ENCODE measurements around the gene SLC45A1.

DNA sequence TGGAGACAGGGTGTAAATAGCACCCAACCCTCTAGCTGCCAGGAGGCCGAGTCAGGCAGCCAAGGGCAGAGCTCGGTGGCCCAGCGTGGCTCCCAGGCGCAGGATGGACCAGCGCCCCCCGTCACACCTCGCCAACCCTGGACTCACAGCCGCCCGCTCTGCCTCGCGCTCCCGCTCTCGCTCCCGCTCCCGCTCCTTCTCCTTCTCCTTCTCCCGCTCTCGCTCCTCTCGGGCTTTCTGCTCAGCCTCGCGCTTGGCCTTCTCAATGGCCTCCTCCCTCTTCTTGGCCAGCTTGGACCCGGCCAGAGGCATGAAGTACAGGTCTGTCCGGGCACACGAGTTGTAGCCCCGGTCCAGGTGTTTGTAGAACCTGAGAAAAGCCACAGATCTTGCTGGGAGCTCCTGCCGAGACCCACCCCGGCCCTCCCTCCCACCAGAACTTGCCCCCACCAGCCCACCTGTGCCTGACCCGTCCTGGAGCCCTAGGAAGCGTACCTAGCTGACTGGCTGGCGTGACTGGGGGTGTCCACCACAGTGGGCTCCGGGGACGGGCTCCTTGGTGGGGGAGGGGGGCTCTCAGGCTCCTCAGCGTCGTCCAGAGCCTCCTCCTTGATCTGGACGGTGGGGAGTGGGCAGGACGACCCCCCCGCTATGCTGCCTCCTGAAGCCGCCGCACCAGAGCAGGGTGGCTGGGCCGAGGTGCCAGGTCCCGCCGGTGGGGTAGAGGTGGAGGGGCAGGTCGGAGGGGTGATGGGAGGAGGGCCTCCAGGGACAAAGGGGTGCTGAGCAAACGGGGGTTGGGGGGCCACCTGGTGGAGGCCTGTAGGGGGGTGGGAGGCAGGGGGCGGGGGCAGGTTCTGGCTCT, 41.9 kb downstream of the SLC45A1 start:
- TF ChIP-seq, protein P1, sequence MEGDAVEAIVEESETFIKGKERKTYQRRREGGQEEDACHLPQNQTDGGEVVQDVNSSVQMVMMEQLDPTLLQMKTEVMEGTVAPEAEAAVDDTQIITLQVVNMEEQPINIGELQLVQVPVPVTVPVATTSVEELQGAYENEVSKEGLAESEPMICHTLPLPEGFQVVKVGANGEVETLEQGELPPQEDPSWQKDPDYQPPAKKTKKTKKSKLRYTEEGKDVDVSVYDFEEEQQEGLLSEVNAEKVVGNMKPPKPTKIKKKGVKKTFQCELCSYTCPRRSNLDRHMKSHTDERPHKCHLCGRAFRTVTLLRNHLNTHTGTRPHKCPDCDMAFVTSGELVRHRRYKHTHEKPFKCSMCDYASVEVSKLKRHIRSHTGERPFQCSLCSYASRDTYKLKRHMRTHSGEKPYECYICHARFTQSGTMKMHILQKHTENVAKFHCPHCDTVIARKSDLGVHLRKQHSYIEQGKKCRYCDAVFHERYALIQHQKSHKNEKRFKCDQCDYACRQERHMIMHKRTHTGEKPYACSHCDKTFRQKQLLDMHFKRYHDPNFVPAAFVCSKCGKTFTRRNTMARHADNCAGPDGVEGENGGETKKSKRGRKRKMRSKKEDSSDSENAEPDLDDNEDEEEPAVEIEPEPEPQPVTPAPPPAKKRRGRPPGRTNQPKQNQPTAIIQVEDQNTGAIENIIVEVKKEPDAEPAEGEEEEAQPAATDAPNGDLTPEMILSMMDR (IDR thresholded peaks at IDR 0.05), result no peak
- no peak for TF ChIP-seq POLR2A (IDR thresholded peaks at IDR 0.05)

Measured in lower leg skin (tissue), 3 donors.